SJSA1 (cell line): ENCODE results near the gene SOX5. TPM values are rescaled to one million over a fixed set of nuclear protein-coding genes. Genes with fewer than 3 reads are reported as not detected.
"Not testable (repeated sequence)": the region's sequence is repeated elsewhere in the genome, so short reads cannot be mapped to it uniquely, and the experiment has no call there.

Experiments used
- DNase-seq, 2 experiments: peaks; one replicate each; pipeline ENCODE4 v3.0.0-alpha.2; 2015 to 2020; ENCODE audit warnings: low spot score in 2 of 2, low read depth in 1 of 2
- H3K27ac ChIP-seq: fragments of 250-450 bp; sonication (Bioruptor Pico); 2 replicates; pipeline ENCODE4 v1.5.1; 2020; ENCODE audit warnings: mild to moderate bottlenecking, moderate library complexity
- H3K27me3 ChIP-seq: fragments of 250-450 bp; sonication (Bioruptor Pico); replicated peaks from 2 replicates; pipeline ENCODE4 v1.5.1; 2020; ENCODE audit warnings: mild to moderate bottlenecking, moderate library complexity
- H3K36me3 ChIP-seq: fragments of 250-450 bp; sonication (Bioruptor Pico); 2 replicates; pipeline ENCODE4 v1.5.1; 2020; ENCODE audit warnings: mild to moderate bottlenecking
- H3K4me1 ChIP-seq: fragments of 250-450 bp; sonication (Bioruptor Pico); replicated peaks from 2 replicates; pipeline ENCODE4 v1.6.1; 2021; ENCODE audit warnings: mild to moderate bottlenecking
- H3K4me3 ChIP-seq: fragments of 250-450 bp; sonication (Bioruptor Pico); 2 replicates; pipeline ENCODE4 v1.5.1; 2020; ENCODE audit warnings: mild to moderate bottlenecking
- H3K9me3 ChIP-seq: fragments of 250-450 bp; sonication (Bioruptor Pico); replicated peaks from 2 replicates; pipeline ENCODE4 v1.5.1; 2020; ENCODE audit warnings: mild to moderate bottlenecking
- total RNA-seq: library from RNA; depleted of rRNA; stranded (reverse); fragments of >200 nt; shearing (Covaris generic); gene quantifications from 2 replicates; pipeline ENCODE4 v1.2.3, GENCODE V29; 2014

Gene SOX5
- total RNA-seq, 1 experiment from 2014 or later, result 5.0 TPM

- no peak for DNase-seq
- no peak overlapping the region for H3K27ac ChIP-seq
- H3K27me3 ChIP-seq, result no peaks in the 10 kb centered on the region
- no peak overlapping the region for H3K4me3 ChIP-seq
- H3K36me3 ChIP-seq, result no peaks in the 10 kb centered on the region
- H3K4me1 ChIP-seq, result no peaks in the 10 kb centered on the region
- no peaks in the 10 kb centered on the region for H3K9me3 ChIP-seq
Observed at GRCh38 chr12:23533699-23534098, 415.8 kb downstream of the SOX5 start.

GRCh38 chr12:23533265-23533664 lies 416.2 kb downstream of the SOX5 start:
- no peaks in the 10 kb centered on the region for H3K27me3 ChIP-seq
- no peak for DNase-seq
- H3K4me1 ChIP-seq, result no peaks in the 10 kb centered on the region
- no peak overlapping the region for H3K4me3 ChIP-seq
- no peaks in the 10 kb centered on the region for H3K36me3 ChIP-seq
- H3K9me3 ChIP-seq, result no peaks in the 10 kb centered on the region
- H3K27ac ChIP-seq, result no peak overlapping the region

GRCh38 chr12:23528316-23528715 lies 421.2 kb downstream of the SOX5 start:
- Histone ChIP-seq H3K4me3 (no peak overlapping the region), H3K27ac (no peak overlapping the region), H3K9me3 (no peaks in the 10 kb centered on the region), H3K36me3 (no peaks in the 10 kb centered on the region), H3K27me3 (no peaks in the 10 kb centered on the region), H3K4me1 (no peaks in the 10 kb centered on the region)
- no peak for DNase-seq

GRCh38 chr12:23525450-23526072 lies 423.9 kb downstream of the SOX5 start:
- no peaks in the 10 kb centered on the region for H3K27me3 ChIP-seq
- no peak for DNase-seq
- no peak overlapping the region for H3K27ac ChIP-seq
- no peaks in the 10 kb centered on the region for H3K4me1 ChIP-seq
- no peak overlapping the region for H3K4me3 ChIP-seq
- H3K9me3 ChIP-seq, result no peaks in the 10 kb centered on the region
- no peaks in the 10 kb centered on the region for H3K36me3 ChIP-seq

GRCh38 chr12:23523339-23523738 lies 426.1 kb downstream of the SOX5 start:
- no peaks in the 10 kb centered on the region for H3K36me3 ChIP-seq
- no peak overlapping the region for H3K27ac ChIP-seq
- DNase-seq, result no peak
- no peak overlapping the region for H3K4me3 ChIP-seq
- H3K9me3 ChIP-seq, result no peaks in the 10 kb centered on the region
- no peaks in the 10 kb centered on the region for H3K4me1 ChIP-seq
- no peaks in the 10 kb centered on the region for H3K27me3 ChIP-seq

GRCh38 chr12:23519444-23519843 lies 430.0 kb downstream of the SOX5 start:
- not testable (repeated sequence) for H3K4me1 ChIP-seq, DNase-seq, H3K4me3 ChIP-seq

GRCh38 chr12:23515785-23516184 lies 433.7 kb downstream of the SOX5 start:
- not testable (repeated sequence) for H3K27me3 ChIP-seq, H3K4me3 ChIP-seq, H3K4me1 ChIP-seq, H3K36me3 ChIP-seq, H3K9me3 ChIP-seq, H3K27ac ChIP-seq, DNase-seq

More at GRCh38 chr12:23519444-23519843, 430.0 kb downstream of the SOX5 start:
- H3K27ac ChIP-seq, H3K27me3 ChIP-seq, H3K36me3 ChIP-seq, H3K9me3 ChIP-seq: not testable (repeated sequence)

- Histone ChIP-seq H3K4me1 (no peaks in the 10 kb centered on the region), H3K27me3 (no peaks in the 10 kb centered on the region), H3K27ac (no peak overlapping the region), H3K36me3 (no peaks in the 10 kb centered on the region), H3K9me3 (no peaks in the 10 kb centered on the region), H3K4me3 (no peak overlapping the region)
- DNase-seq, result no peak
Observed at GRCh38 chr12:23510484-23510883, 439.0 kb downstream of the SOX5 start.

GRCh38 chr12:23509832-23510231 lies 439.6 kb downstream of the SOX5 start:
- DNase-seq, H3K36me3 ChIP-seq, H3K9me3 ChIP-seq, H3K4me3 ChIP-seq, H3K27ac ChIP-seq, H3K4me1 ChIP-seq, H3K27me3 ChIP-seq: not testable (repeated sequence)

- not testable (repeated sequence) for H3K36me3 ChIP-seq, H3K4me3 ChIP-seq, H3K27me3 ChIP-seq, DNase-seq, H3K4me1 ChIP-seq, H3K27ac ChIP-seq, H3K9me3 ChIP-seq
Observed at GRCh38 chr12:23507785-23508184, 441.7 kb downstream of the SOX5 start.

GRCh38 chr12:23505736-23506135 lies 443.7 kb downstream of the SOX5 start:
- not testable (repeated sequence) for H3K27ac ChIP-seq, DNase-seq, H3K9me3 ChIP-seq, H3K36me3 ChIP-seq, H3K4me1 ChIP-seq, H3K27me3 ChIP-seq, H3K4me3 ChIP-seq

GRCh38 chr12:23504641-23505399 lies 444.6 kb downstream of the SOX5 start:
- no peak for DNase-seq
- Histone ChIP-seq H3K4me3 (no peak overlapping the region), H3K36me3 (no peaks in the 10 kb centered on the region), H3K27ac (no peak overlapping the region), H3K4me1 (no peaks in the 10 kb centered on the region), H3K27me3 (no peaks in the 10 kb centered on the region), H3K9me3 (no peaks in the 10 kb centered on the region)

GRCh38 chr12:23504043-23504442 lies 445.4 kb downstream of the SOX5 start:
- Histone ChIP-seq H3K36me3 (no peaks in the 10 kb centered on the region), H3K4me1 (no peaks in the 10 kb centered on the region), H3K4me3 (no peak overlapping the region), H3K27me3 (no peaks in the 10 kb centered on the region), H3K9me3 (no peaks in the 10 kb centered on the region), H3K27ac (no peak overlapping the region)
- no peak for DNase-seq

GRCh38 chr12:23503544-23503943 lies 445.9 kb downstream of the SOX5 start:
- Histone ChIP-seq H3K27me3 (no peaks in the 10 kb centered on the region), H3K9me3 (no peaks in the 10 kb centered on the region), H3K4me3 (no peak overlapping the region), H3K27ac (no peak overlapping the region), H3K4me1 (no peaks in the 10 kb centered on the region), H3K36me3 (no peaks in the 10 kb centered on the region)
- no peak for DNase-seq
